Calu3 (cell line): ENCODE data around the gene KCNK3. TPM values are rescaled to one million over a fixed set of nuclear protein-coding genes. Genes with fewer than 3 reads are reported as not detected.

ENCODE experiments used
- BruUV-seq: library from RNA; stranded (reverse); fragments of 400-500 nt; replicated peaks from 2 replicates; lab custom pipeline; 2021; lab: Mats Ljungman, UMichigan
- CTCF ChIA-PET: fragments of 300-600 bp; sonication (Branson Sonifier 250); formaldehyde crosslinking; loops from one replicate; lab custom pipeline; 2022; ENCODE audit warnings: antibody characterized with exemption; lab: Charles Lee
- DNase-seq: peaks from one replicate; pipeline ENCODE4 v3.0.0; 2022
- H3K27ac Mint-ChIP-seq: one replicate; pipeline ENCODE4 v1.8.0; 2022; ENCODE audit warnings: mixed read lengths; ENCODE audit not compliant: unreplicated experiment
- H3K27me3 Mint-ChIP-seq: one replicate; pipeline ENCODE4 v1.8.0; 2022; ENCODE audit warnings: mixed read lengths; ENCODE audit not compliant: unreplicated experiment
- H3K36me3 Mint-ChIP-seq: one replicate; pipeline ENCODE4 v1.8.0; 2022; ENCODE audit warnings: mild to moderate bottlenecking, moderate library complexity, mixed read lengths; ENCODE audit not compliant: insufficient read depth, unreplicated experiment
- H3K4me1 Mint-ChIP-seq: one replicate; pipeline ENCODE4 v1.8.0; 2022; ENCODE audit warnings: mild to moderate bottlenecking, low read depth, mixed read lengths; ENCODE audit not compliant: unreplicated experiment
- H3K4me3 Mint-ChIP-seq: one replicate; pipeline ENCODE4 v1.8.0; 2022; ENCODE audit warnings: mild to moderate bottlenecking, low read depth, moderate library complexity, mixed read lengths; ENCODE audit not compliant: unreplicated experiment
- H3K9me3 Mint-ChIP-seq: one replicate; pipeline ENCODE4 v1.8.0; 2022; ENCODE audit warnings: low read depth, mixed read lengths; ENCODE audit not compliant: unreplicated experiment
- CTCF ChIP-seq: fragments of 200-600 bp; IDR thresholded peaks from one replicate; pipeline ENCODE4 v1.8.0; 2022; ENCODE audit warnings: antibody characterized with exemption; ENCODE audit not compliant: unreplicated experiment
- intact Hi-C: fragments of 100-400 bp; cut with micrococcal nuclease; formaldehyde crosslinking; loops from one replicate; pipeline ENCODE4 v1.10.0; 2022; ENCODE audit not compliant: unreplicated experiment
- total RNA-seq: library from RNA; stranded (reverse); gene quantifications from 2 replicates; pipeline ENCODE4 v1.2.3, GENCODE V29; 2022

The KCNK3 gene
- total RNA-seq, 1 experiment from 2014 or later, result not detected

DNA sequence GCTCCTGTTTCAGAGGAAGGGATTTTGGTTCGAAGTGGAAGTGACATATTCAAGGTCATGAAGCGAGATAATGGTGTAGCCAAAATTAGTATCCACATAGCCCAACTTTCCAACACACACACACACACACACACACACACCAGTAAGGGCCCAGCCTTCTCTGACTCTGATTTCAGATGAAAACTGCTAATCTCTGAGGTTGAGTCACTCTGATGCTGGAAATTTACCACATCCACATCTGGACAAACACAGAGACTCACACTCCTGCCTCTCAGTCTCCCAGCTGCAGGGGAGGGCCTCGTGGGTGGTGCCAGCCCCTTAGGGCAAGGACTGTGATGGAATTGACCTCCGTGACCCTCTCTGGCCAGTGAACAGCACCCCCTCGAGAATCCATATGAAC, 42.6 kb downstream of the KCNK3 start:
- Mint-ChIP-seq H3K4me3 (no peak overlapping the region), H3K27ac (no peak overlapping the region), H3K9me3 (no peaks in the 10 kb centered on the region), H3K27me3 (peaks cover 85% of the 10 kb centered on the region), H3K36me3 (no peaks in the 10 kb centered on the region), H3K4me1 (peaks cover 11% of the 10 kb centered on the region)
- CTCF ChIA-PET, result no interaction called here
- intact Hi-C loops, result no loop called here
- no TSS peak for BruUV-seq
- no peak for DNase-seq
- TF ChIP-seq CTCF, result no peak

DNA sequence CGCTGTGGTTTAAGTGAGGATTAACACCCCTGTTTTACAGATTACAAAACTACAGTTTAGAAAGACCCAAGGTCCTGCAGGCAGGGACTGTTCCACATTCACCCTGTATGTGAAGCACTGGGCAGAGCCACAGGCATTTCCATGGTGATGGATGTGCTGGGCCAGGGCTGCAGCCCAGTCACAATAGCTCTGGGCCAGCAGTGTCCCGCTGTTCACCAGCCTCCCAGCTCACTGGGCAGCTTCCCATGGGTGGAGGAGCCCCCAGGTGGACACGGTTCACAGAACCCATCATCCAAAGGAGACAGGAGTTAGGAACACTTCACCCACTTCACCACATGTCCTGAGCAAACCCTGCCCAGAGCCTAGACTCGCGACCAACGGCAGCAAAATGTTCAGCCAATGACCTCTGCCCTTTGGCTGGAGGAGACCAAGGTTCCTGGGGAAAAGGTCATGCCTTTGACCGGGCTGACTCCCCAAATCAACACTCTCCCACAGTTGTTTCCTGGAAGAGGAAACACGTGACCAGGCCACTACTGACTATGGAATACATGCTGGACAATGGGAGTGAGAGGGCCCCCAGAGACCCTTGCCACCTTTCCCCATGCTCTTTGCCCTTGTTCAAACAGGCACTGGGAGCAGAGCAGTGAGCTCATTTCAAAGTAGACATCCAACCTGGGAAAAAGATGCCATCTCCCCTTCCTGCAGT, 43.5 kb downstream of the KCNK3 start:
- CTCF ChIA-PET, result interaction anchor here (0.7 kb wide), 1 partner anchor 86 kb away, joined by 5 read pairs; no protein-coding TSS in a partner anchor
- Mint-ChIP-seq H3K4me3 (no peak overlapping the region), H3K36me3 (no peaks in the 10 kb centered on the region), H3K4me1 (peaks cover 4% of the 10 kb centered on the region), H3K9me3 (no peaks in the 10 kb centered on the region), H3K27me3 (peaks cover 79% of the 10 kb centered on the region), H3K27ac (no peak overlapping the region)
- BruUV-seq, result no TSS peak
- intact Hi-C loops, result no loop called here
- no peak for DNase-seq
- no peak for TF ChIP-seq CTCF

DNA sequence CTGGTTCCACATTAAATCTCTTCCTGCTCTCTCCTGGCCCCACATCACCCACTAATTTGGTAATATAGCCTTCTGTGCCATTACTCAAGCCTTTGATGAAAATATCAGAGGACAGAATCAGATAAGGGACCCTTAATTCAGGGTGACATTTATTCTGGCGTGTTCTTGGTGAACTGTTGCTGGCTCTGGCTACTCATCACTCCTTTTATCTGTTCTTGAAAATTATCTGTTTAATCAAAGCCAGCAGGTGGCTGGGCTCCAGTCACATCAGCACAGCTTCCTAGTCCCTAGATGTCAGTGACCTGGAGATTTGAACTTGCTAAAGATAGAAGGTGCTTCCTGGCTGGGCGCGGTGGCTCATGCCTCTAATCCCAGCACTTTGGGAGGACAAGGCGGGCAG, 44.7 kb downstream of the KCNK3 start:
- BruUV-seq, result no TSS peak
- H3K4me3 Mint-ChIP-seq, result no peak overlapping the region
- intact Hi-C loops, result no loop called here
- H3K9me3 Mint-ChIP-seq, result no peaks in the 10 kb centered on the region
- H3K4me1 Mint-ChIP-seq, result no peaks in the 10 kb centered on the region
- TF ChIP-seq CTCF, result no peak
- peaks cover 79% of the 10 kb centered on the region for H3K27me3 Mint-ChIP-seq
- no peak overlapping the region for H3K27ac Mint-ChIP-seq
- DNase-seq, result no peak
- H3K36me3 Mint-ChIP-seq, result no peaks in the 10 kb centered on the region
- CTCF ChIA-PET, result no interaction called here

DNA sequence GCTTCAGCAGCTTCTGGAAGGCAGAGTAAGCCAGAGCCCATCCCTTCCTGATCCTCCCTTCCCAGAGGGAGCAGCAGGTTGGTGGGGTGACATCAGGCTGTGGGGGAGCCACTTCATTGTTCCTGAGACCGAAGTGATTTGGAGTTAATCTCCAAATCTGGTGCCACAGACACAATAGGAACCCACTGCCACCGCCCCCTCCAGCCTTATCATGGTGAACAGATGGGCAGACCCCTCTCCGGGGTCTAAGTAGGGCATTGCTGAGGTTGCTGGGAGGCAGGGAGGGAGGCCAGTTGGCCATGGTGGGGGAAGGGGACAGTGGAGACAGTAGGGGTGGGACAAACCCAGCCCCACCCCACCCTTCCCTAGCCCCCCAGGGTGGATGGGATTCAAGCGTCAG, 46.0 kb downstream of the KCNK3 start:
- DNase-seq, result no peak
- no peak overlapping the region for H3K27ac Mint-ChIP-seq
- BruUV-seq, result no TSS peak
- H3K9me3 Mint-ChIP-seq, result no peaks in the 10 kb centered on the region
- H3K27me3 Mint-ChIP-seq, result peaks cover 67% of the 10 kb centered on the region
- CTCF ChIA-PET, result no interaction called here
- H3K4me3 Mint-ChIP-seq, result no peak overlapping the region
- H3K4me1 Mint-ChIP-seq, result no peaks in the 10 kb centered on the region
- H3K36me3 Mint-ChIP-seq, result no peaks in the 10 kb centered on the region
- no peak for TF ChIP-seq CTCF
- intact Hi-C loops, result no loop called here
